ENCODE results near the gene DOCK10.

- TF ChIP-seq, protein P1, sequence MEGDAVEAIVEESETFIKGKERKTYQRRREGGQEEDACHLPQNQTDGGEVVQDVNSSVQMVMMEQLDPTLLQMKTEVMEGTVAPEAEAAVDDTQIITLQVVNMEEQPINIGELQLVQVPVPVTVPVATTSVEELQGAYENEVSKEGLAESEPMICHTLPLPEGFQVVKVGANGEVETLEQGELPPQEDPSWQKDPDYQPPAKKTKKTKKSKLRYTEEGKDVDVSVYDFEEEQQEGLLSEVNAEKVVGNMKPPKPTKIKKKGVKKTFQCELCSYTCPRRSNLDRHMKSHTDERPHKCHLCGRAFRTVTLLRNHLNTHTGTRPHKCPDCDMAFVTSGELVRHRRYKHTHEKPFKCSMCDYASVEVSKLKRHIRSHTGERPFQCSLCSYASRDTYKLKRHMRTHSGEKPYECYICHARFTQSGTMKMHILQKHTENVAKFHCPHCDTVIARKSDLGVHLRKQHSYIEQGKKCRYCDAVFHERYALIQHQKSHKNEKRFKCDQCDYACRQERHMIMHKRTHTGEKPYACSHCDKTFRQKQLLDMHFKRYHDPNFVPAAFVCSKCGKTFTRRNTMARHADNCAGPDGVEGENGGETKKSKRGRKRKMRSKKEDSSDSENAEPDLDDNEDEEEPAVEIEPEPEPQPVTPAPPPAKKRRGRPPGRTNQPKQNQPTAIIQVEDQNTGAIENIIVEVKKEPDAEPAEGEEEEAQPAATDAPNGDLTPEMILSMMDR (IDR thresholded peaks at IDR 0.05), result no peak
- no peak for TF ChIP-seq EZH2 (IDR thresholded peaks at IDR 0.05; ENCODE audit: borderline replicate concordance, insufficient read depth, low read depth, low read length, poor library complexity, severe bottlenecking)
Observed at GRCh38 chr2:224883700-224884099, 158.6 kb downstream of the DOCK10 start.
